K562 (cell line): Measurements from ENCODE around the gene TRAF3. TPM values are rescaled to one million over a fixed set of nuclear protein-coding genes. Genes with fewer than 3 reads are reported as not detected.
A peak's percentile ranks its signal among the peaks of the same experiment; 100 is the strongest.

Source experiments
- ATAC-seq: fragments of 200-7000 bp; cut with Tn5 transposase; 3 replicates; pipeline ENCODE4 v1.9.1; 2020; ENCODE audit warnings: moderate library complexity
- BruUV-seq: library from RNA; stranded (reverse); fragments of 400-500 nt; replicated peaks from 2 replicates; lab custom pipeline; 2021; lab: Mats Ljungman, UMichigan
- CTCF ChIA-PET: fragments of 300-600 bp; formaldehyde crosslinking; extraction: SDS; loops from one replicate; lab custom pipeline; 2021; ENCODE audit warnings: low intra/inter-chr PET ratio; lab: Yijun Ruan, JAX
- POLR2A ChIA-PET: fragments of 300-600, 350-650 bp; sonication (Branson Sonifier 250); formaldehyde crosslinking; extraction: SDS; loops from one replicate; lab custom pipeline; 2021; ENCODE audit warnings: antibody characterized with exemption, inconsistent platforms; lab: Yijun Ruan, JAX
- DNase-seq, 4 experiments: peaks; one replicate each; pipeline versions ENCODE4 v3.0.0 to v3.0.0-alpha.2; 2011 to 2018; ENCODE audit warnings: low spot score in 3 of 4, mixed read lengths in 3 of 4; ENCODE audit errors: extremely low read depth in 1 of 4
- FAIRE-seq: peaks from 2 replicates; lab custom pipeline; 2011; peaks lifted over from hg19 to GRCh38; lab: Jason Lieb, UNC
- H2AFZ ChIP-seq: 2 replicates; pipeline ENCODE4 v1.6.0; 2011; ENCODE audit warnings: low read depth, low read length, control low read depth, inconsistent platforms
- H3K27ac ChIP-seq: fragments of 200-600 bp; 3 replicates; pipeline ENCODE4 v1.8.0; 2011; ENCODE audit warnings: low read depth, mild to moderate bottlenecking, control low read depth, inconsistent platforms, low read length, moderate library complexity, mixed read lengths; ENCODE audit errors: extremely low read depth
- H3K27me3 ChIP-seq, 2 experiments: fragments of 300-600 bp in 1 of 2; 2 replicates in 1 of 2; 3 replicates in 1 of 2; pipeline versions ENCODE4 v1.6.0 to v1.8.0; 2011; ENCODE audit warnings: inconsistent platforms in 2 of 2, low read length in 2 of 2, mild to moderate bottlenecking in 1 of 2, mixed read lengths in 1 of 2, moderate library complexity in 1 of 2; ENCODE audit not compliant: control insufficient read depth in 2 of 2, insufficient read depth in 2 of 2
- H3K36me3 ChIP-seq: fragments of 300-600 bp; 3 replicates; pipeline ENCODE4 v1.8.0; 2011; ENCODE audit warnings: mild to moderate bottlenecking, low read length, inconsistent platforms; ENCODE audit not compliant: control insufficient read depth, insufficient read depth
- H3K4me1 ChIP-seq, 2 experiments: fragments of 200-600 bp in 1 of 2; replicated peaks in 1 of 2; 2 replicates in 1 of 2; 3 replicates in 1 of 2; pipeline versions ENCODE4 v1.5.1 to v1.8.0; 2011; ENCODE audit warnings: inconsistent platforms in 2 of 2, low read length in 2 of 2, mild to moderate bottlenecking in 1 of 2, mixed read lengths in 1 of 2, moderate library complexity in 1 of 2; ENCODE audit not compliant: control insufficient read depth in 2 of 2, insufficient read depth in 2 of 2
- H3K4me2 ChIP-seq: 2 replicates; pipeline ENCODE4 v1.6.1; 2011; ENCODE audit warnings: low read length, control low read depth, inconsistent platforms, mixed read lengths; ENCODE audit not compliant: insufficient read depth
- H3K4me3 ChIP-seq: fragments of 200-600 bp; sonication (generic), shearing (Covaris generic); 2 replicates; pipeline ENCODE4 v1.5.1; 2016; ENCODE audit warnings: control low read depth, inconsistent platforms
- H3K79me2 ChIP-seq: fragments of 200-600 bp; 3 replicates; pipeline ENCODE4 v1.8.0; 2011; ENCODE audit warnings: low read length, inconsistent platforms; ENCODE audit not compliant: control insufficient read depth, insufficient read depth
- H3K9ac ChIP-seq, 2 experiments: 2 replicates each; pipeline versions ENCODE4 v1.6.0 to v1.6.1; 2011; ENCODE audit warnings: low read depth in 2 of 2, low read length in 2 of 2, control low read depth in 1 of 2, inconsistent platforms in 1 of 2, mild to moderate bottlenecking in 1 of 2, mixed read lengths in 1 of 2; ENCODE audit not compliant: insufficient read depth in 1 of 2
- H3K9me1 ChIP-seq: one replicate; pipeline ENCODE4 v1.6.0; 2011; ENCODE audit warnings: inconsistent platforms, mild to moderate bottlenecking, low read length, moderate library complexity; ENCODE audit not compliant: control insufficient read depth, insufficient read depth
- H3K9me3 ChIP-seq: replicated peaks from 2 replicates; pipeline ENCODE4 v1.5.1; 2011; ENCODE audit warnings: low read depth, low read length, inconsistent platforms; ENCODE audit not compliant: control insufficient read depth, insufficient read depth
- H4K20me1 ChIP-seq: replicated peaks from 2 replicates; pipeline ENCODE4 v1.6.1; 2011; ENCODE audit warnings: low read length, inconsistent platforms, mixed read lengths; ENCODE audit not compliant: control insufficient read depth, insufficient read depth
- BRF1 ChIP-seq: IDR thresholded peaks from 3 replicates; pipeline ENCODE4 v1.6.1; 2011; ENCODE audit warnings: borderline replicate concordance, mild to moderate bottlenecking; ENCODE audit not compliant: insufficient read length; ENCODE audit errors: extremely low read depth
- KHSRP ChIP-seq: fragments of 450-650 bp; IDR thresholded peaks from 2 replicates; pipeline ENCODE4 v1.6.1; 2017
- POLR2AphosphoS5 ChIP-seq: IDR thresholded peaks from 2 replicates; pipeline ENCODE4 v1.6.1; 2011; ENCODE audit warnings: mild to moderate bottlenecking, low read depth, low read length, moderate library complexity; ENCODE audit not compliant: control insufficient read depth, insufficient read depth
- RBM22 ChIP-seq: fragments of 200-400 bp; formaldehyde crosslinking; IDR thresholded peaks from 2 replicates; pipeline ENCODE4 v1.6.1; 2018; ENCODE audit warnings: low read length, low read depth; ENCODE audit not compliant: poor library complexity, severe bottlenecking
- WGBS: fragments of 100-300 bp; shearing (Covaris generic); methylation state at CpG from one replicate; pipeline ENCODE4 v1.1.6; 2016; ENCODE audit warnings: low coverage, mixed read lengths; ENCODE audit not compliant: insufficient coverage; ENCODE audit errors: missing lambda C conversion rate; 5-methylcytosine and 5-hydroxymethylcytosine counted together
- in situ Hi-C: fragments of 300-500 bp; cut with MboI; formaldehyde crosslinking; loops from 4 replicates; pipeline ENCODE4 v1.15.0; 2018; ENCODE audit warnings: inconsistent platforms, mixed read lengths
- intact Hi-C: fragments of 100-400 bp; cut with micrococcal nuclease; formaldehyde crosslinking; loops from 2 replicates; pipeline ENCODE4 v1.14.2; 2022
- polyA plus RNA-seq, 8 experiments: library from polyadenylated mRNA; depleted of rRNA in 4 of 8; stranded (reverse) in 5 of 8; unstranded in 3 of 8; fragments of >200 nt; fragmentation: Nextera tagmentation in 2 of 8; fragmentation: Illumina TruSeq in 1 of 8; extraction: Ambion mirVana in 2 of 8; extraction: Trizol in 1 of 8; gene quantifications; 2 replicates each; pipeline versions ENCODE4 v1.2.1 to v1.2.3, GENCODE V29; 2011 to 2014; ENCODE audit warnings: inconsistent platforms in 1 of 8, missing spikeins in 1 of 8
- total RNA-seq, 7 experiments: library from RNA; depleted of rRNA in 6 of 7; stranded (reverse); fragments of >200 nt in 6 of 7; fragmentation: Illumina TruSeq in 2 of 7; extraction: Trizol in 2 of 7; gene quantifications; 2 replicates each; pipeline versions ENCODE4 v1.2.1 to v1.2.3, GENCODE V29; 2011 to 2021; ENCODE audit warnings: low replicate concordance in 1 of 7

Gene TRAF3
- total and polyA plus RNA-seq, 9 of the 15 experiments (the other 6 are each of a cell fraction or from before 2014, with no cell fraction given): 0.52 to 21.3 (median 9.9) TPM

DNA sequence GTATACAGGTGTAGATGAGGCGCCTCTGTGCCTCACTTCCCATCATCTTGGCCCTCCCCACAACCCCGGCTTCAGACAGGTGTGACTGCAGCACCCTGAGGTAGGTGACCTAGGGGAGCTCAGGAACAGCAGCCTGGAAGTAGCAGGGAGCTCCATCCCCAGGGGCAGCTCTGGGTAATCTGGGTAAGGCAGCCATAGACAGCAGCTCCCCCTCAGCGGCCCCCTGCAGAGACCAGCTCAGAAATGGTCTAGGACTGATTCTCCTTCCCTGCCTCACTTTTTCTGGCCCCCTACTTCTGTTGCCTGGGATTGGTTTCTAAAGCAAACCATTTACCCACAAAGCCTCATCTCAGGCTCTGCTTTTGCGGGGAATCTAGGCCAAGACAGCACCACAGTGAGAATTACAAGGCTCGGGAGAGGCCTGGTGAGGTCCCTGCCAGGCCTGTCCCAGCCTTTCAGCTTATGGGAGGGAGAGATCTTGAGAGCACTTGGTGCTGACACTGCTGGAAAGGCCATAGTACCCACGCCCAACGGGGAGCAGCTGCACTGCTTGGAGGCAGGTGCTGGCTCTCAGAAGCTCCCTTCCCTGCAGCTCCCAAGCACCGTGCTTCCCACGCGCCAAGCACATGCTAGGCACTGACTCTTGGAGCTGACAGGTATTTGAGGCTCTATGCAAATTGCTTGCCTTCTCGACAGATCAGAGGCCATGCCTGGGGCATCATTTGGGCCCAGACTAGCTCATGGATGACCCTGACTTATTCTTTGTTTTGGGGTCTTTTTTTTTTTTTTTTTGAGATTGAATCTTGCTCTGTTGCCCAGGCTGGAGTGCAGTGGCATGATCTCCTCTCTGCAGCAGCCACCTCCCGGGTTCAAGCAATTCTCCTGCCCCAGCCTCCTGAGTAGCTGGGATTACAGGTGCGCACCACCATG is 45.1 kb upstream of the TRAF3 start:
- ChIA-PET POLR2A (interaction anchor here (0.6 to 1.5 kb wide), 6 partner anchors 9 to 1619 kb away, joined by 3 to 4 read pairs (median 4); no protein-coding TSS in a partner anchor), CTCF (no interaction called here)
- no peak for FAIRE-seq
- no peak overlapping the region for H3K9ac ChIP-seq
- H3K4me1 ChIP-seq: no peaks in the 10 kb centered on the region
- TF ChIP-seq KHSRP (no peak), POLR2AphosphoS5 (peak; percentile 40; the same call in 1 of the 2 replicates)
- no peak overlapping the region for H3K4me2 ChIP-seq
- in situ Hi-C loops (no loop called here), intact Hi-C loops (no loop called here)
- no peaks in the 10 kb centered on the region for H3K9me1 ChIP-seq
- no peak for DNase-seq
- ATAC-seq: peak; percentile 5; the same call in 1 of the 3 replicates
- no peaks in the 10 kb centered on the region for H3K79me2 ChIP-seq
- 91% methylated on average over 10 of the region's 13 CpGs for WGBS
- H4K20me1 ChIP-seq: no peaks in the 10 kb centered on the region
- no peak overlapping the region for H2AFZ ChIP-seq
- peaks cover 46% of the 10 kb centered on the region; the same call in 2 of the 3 replicates for H3K36me3 ChIP-seq
- H3K27me3 ChIP-seq: no peaks in the 10 kb centered on the region
- H3K4me3 ChIP-seq: no peak overlapping the region
- no TSS peak for BruUV-seq
- H3K27ac ChIP-seq: no peak overlapping the region
- H3K9me3 ChIP-seq: no peaks in the 10 kb centered on the region

DNA sequence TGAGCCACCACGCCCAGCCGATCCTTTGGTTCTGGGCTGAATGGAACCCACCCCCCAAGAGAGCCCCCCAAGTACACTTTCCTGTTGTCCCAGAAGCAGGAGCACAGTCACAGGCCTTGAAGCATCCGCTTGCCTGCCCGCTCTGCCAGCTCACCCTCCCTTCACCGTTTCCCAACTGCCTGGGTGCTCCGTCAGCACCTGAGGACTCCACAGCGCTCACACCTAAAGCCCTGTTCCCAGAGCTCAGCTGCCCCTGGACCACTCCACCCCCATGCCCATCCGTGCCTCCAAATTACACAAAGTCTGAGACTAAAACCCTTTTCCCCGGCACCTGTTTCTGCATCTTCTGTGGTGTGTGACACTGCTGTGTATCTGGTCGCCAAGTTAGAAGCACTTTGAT is 44.3 kb upstream of the TRAF3 start:
- DNase-seq (no peak), ATAC-seq (no peak), FAIRE-seq (no peak)
- H3K4me3 ChIP-seq: no peak overlapping the region
- no peaks in the 10 kb centered on the region for H3K9me1 ChIP-seq
- H3K27ac ChIP-seq: no peak overlapping the region
- H3K4me2 ChIP-seq: no peak overlapping the region
- H3K9me3 ChIP-seq: no peaks in the 10 kb centered on the region
- 96% methylated on average over 8 of the region's 10 CpGs for WGBS
- intact Hi-C loops (no loop called here), in situ Hi-C loops (no loop called here)
- H3K4me1 ChIP-seq: no peaks in the 10 kb centered on the region
- H3K27me3 ChIP-seq: no peaks in the 10 kb centered on the region
- POLR2A ChIA-PET: interaction anchor here (0.8 to 1.1 kb wide), 2 partner anchors 38 to 52 kb away, joined by 3 to 5 read pairs; no protein-coding TSS in a partner anchor
- H3K9ac ChIP-seq: no peak overlapping the region
- TF ChIP-seq RBM22 (peak; percentile 57), BRF1 (no peak)
- no peak overlapping the region for H2AFZ ChIP-seq
- H3K36me3 ChIP-seq: peaks cover 42% of the 10 kb centered on the region; the same call in 2 of the 3 replicates
- BruUV-seq: no TSS peak
- H4K20me1 ChIP-seq: no peaks in the 10 kb centered on the region
- H3K79me2 ChIP-seq: no peaks in the 10 kb centered on the region
- CTCF ChIA-PET: no interaction called here
